ENCODE results near the gene TIFAB. TPM values are rescaled to one million over a fixed set of nuclear protein-coding genes. Genes with fewer than 3 reads are reported as not detected.

TIFAB gene
- total RNA-seq, 4 donors from 2014 or later = under 0.01 TPM; not detected in 3

DNA sequence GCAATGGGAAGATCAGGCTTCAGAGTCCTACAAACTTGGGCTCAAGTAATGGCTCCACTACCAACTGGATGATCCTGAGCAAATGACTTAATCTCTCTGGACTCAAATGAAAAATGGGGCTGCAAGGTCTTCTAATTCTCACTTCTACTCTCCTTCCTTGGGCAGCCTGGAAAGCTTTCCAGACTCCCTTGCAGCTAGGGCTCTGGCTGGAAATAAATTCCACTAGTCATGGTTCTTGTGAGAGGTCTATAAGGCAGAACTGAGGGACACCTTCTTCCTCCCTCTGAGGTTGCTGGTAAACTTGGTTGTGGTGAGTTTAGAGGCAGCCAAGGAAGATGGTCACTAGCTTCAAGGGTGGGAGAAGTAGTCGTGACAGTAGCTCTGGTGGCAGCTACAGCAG, 23.6 kb downstream of the TIFAB start:
- TF ChIP-seq, protein P1, sequence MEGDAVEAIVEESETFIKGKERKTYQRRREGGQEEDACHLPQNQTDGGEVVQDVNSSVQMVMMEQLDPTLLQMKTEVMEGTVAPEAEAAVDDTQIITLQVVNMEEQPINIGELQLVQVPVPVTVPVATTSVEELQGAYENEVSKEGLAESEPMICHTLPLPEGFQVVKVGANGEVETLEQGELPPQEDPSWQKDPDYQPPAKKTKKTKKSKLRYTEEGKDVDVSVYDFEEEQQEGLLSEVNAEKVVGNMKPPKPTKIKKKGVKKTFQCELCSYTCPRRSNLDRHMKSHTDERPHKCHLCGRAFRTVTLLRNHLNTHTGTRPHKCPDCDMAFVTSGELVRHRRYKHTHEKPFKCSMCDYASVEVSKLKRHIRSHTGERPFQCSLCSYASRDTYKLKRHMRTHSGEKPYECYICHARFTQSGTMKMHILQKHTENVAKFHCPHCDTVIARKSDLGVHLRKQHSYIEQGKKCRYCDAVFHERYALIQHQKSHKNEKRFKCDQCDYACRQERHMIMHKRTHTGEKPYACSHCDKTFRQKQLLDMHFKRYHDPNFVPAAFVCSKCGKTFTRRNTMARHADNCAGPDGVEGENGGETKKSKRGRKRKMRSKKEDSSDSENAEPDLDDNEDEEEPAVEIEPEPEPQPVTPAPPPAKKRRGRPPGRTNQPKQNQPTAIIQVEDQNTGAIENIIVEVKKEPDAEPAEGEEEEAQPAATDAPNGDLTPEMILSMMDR (IDR thresholded peaks at IDR 0.05; ENCODE audit: low read depth) = no peak

DNA sequence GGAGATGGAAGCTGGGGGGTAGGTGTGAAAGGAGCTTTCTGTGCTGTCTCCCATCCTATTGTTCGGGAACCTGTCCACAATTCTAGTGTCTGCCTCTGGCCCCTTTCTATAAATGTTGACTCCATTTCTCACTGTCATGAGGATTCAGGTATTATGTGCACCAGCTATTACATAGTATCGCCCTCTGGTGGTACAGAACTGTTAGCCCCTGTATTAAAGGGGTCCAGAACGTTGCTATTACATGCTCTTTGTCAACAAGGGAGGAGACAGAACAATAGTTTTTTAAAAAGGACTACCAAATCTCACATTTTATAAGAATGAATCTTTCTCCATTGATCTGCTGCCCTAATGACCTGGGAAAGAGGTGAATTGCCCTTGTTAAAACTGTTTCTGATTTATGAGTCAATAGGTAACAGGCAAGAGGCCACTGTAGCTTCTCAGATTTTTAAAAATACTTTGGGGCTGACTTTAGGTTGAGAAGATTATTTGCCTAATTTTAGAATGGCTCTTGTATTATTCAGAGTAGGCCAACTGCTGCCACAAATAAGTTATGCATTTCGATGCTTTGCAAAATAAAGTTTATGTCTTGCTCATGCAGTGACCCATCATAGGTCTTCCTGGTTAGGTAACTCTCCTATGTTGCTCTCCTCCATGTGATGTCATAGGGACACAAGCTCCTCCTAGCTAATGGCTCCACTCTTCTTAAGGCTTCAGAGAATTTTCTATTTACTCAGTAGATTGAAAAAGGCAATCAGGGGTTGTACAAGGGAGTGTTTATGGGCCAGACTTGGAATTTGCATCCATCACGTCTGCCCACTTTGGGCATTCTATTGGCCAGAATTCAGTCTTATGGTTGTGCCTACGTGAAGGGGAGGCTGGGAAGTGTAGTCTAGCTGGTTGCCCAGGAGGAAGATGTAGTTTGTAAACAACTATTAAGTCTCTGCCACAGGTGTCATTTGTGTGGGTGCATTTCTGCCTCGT, 25.8 kb downstream of the TIFAB start:
- TF ChIP-seq, protein P1 (IDR thresholded peaks at IDR 0.05; ENCODE audit: low read depth) = no peak

DNA sequence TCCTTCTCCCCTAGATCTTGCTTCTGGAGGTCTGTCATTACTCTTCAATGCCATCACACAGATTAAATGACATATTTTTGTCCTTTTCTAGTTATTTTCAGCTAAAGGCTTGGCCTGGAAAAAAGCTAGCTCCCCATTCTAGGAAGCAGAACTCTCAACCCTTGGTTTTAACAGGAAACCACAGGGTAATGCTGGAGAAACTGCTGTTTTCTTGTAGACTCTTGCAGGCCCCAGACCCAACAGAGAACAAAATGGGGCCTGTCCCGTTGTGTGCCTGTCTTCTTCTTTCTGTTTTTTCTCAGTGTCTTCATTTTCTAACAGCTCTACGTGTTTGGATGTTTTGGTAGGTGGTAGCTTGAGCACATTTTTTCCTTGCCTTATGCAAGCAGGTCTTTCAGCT, 26.5 kb downstream of the TIFAB start:
- TF ChIP-seq, protein P1 (IDR thresholded peaks at IDR 0.05; ENCODE audit: low read depth) = no peak

DNA sequence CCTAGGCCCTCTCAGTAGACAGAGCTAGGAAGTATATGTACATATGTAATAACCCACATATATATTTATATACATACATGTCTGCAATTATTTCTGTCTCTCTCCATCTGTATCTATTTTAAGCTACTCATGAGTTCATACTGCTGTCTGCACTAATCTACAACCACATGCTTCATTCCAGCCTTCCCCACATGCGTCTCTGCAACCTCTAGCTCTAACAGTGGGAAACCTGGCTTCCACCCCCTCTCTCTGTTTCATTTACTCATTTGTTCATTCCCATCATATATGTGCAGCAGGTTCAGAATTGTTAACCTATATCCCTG, 28.3 kb downstream of the TIFAB start:
- TF ChIP-seq, protein P1 (IDR thresholded peaks at IDR 0.05; ENCODE audit: low read depth) = no peak

DNA sequence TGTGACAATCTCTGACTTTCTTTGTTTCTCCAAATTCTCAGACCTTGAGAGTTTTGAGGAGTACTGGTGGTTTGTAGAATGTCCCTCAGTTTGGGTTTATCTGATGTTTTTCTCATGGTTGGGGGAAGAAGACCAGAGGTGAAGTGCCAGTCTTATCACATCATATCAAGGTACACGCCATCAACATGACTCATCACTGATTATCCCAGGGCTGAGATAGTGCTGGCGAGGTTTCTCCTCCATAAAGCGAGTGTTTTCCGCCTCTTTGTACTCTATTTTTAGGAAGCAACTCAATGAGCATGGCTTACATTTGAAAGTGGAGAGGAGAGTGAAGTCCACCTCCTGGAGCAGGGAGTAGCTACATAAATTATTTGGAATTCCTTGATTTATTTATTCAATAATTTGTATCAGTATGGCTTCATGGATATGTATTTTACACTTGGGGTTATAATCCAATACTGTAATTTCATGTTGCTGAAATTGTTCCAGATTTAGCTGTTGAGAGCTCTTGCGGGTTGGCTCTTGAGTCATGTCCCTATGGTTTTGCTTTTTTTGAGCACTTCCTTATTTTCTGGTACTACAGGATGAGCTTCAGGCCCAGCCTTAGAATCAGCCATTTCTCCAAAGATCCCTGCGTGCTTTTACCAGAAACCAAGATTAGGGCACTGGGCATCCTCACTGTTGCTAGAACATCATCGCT, 28.9 kb downstream of the TIFAB start:
- TF ChIP-seq, protein P1 (IDR thresholded peaks at IDR 0.05; ENCODE audit: low read depth) = no peak

DNA sequence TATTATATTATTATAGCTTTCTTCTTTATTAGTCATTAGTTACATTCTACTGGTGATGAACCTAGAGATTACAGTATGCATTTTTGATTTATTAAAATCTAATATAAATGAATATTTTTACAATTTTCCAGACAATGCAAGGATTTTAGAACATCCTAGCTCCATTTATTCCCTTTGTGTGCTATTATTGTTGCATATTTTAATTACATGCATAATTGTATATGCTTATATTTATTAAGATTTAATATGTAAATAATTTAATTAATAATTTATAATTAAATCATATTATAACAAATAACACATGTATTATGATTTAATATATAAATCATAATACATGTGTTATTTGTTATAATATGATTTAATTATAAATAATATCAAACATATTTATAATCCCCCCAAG, 29.7 kb downstream of the TIFAB start:
- TF ChIP-seq, protein P1 (IDR thresholded peaks at IDR 0.05; ENCODE audit: low read depth) = no peak

DNA sequence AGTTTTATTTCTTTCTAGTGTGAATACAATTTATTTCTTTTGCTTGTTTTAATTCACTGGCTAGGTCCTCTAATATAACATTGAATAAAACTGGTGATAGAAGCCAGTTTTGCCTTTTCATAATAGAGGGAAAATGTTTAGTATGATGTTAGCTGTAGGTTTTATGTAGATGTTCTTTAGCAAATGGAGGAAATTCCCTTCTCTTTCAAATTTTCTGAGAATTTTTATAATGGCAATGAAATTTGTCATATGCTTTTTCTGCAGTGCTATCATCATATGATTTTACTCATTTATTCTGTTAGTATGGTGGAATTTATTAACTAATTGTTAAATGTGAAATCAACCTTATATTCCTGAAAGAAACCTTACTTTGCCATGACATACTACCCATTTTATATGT, 35.1 kb downstream of the TIFAB start:
- TF ChIP-seq, protein P1 (IDR thresholded peaks at IDR 0.05; ENCODE audit: low read depth) = no peak

Measured in subcutaneous adipose tissue (tissue), 4 donors.